Measurements from ENCODE around the gene MGAT3.

MGAT3 gene

GRCh38 chr22:39471381-39472141, 14.7 kb downstream of the MGAT3 start:
- no peak overlapping the region for H3K27ac ChIP-seq (ENCODE audit: low read depth, low read length)
- H3K4me1 ChIP-seq (ENCODE audit: control insufficient read depth, insufficient read depth, low read length): no peaks in the 10 kb centered on the region
- H3K9ac ChIP-seq (ENCODE audit: low read length): no peak overlapping the region
- no peaks in the 10 kb centered on the region for H3K36me3 ChIP-seq (ENCODE audit: control insufficient read depth, insufficient read depth, low read length)
- no peak overlapping the region for H3K4me3 ChIP-seq (ENCODE audit: low read length)
- H3K27me3 ChIP-seq (ENCODE audit: control insufficient read depth, insufficient read depth, low read length): peaks cover 4% of the 10 kb centered on the region

DNA sequence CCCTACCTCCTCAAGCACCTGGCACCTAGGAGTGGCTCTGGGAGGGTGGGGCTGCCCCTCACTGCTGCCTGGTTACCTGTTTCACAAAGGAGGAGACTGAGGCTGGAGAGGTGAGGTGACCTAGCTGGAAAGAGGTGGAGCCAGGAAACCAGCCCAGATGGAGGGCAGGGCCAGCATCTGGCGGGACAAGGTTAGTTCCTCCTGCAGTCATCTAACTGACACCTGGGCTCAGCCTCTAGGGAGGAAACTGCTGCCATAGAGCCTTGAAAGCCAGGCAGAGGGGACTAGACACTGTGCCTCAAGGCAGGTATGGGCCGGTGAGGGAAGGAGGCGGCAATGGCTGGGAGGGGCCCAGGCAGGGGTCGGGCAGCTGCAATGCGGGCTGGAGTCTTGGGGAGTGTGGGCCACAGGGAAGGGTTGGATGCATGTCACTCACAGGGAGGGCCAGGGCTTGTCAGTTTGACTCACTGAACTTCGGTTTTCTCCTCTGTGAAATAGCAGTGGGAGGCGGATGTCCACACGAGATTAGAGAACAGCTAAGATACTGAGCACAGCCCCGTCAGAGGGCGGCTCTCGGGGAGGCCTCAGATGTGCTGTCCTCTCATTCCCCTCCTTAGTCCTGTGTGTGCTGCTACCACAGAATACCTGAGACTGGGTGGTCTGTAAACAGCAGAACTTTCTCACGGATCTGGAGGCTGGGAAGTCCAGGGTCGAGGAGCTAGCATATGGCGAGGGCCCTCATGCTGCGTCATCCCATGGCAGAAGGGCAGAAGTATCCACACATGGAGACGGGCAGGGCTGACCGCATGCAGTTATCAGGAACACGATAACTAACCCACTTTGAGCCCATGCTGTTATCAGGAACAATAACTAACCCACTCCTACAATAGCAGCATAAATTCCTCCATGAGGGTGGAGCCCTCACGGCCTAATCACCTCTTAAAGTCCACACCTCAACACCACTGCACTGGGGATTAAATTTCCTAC, 16.1 kb downstream of the MGAT3 start:
- H3K36me3 ChIP-seq (ENCODE audit: control insufficient read depth, insufficient read depth, low read length): no peaks in the 10 kb centered on the region
- H3K9ac ChIP-seq (ENCODE audit: low read length): no peak overlapping the region
- H3K4me3 ChIP-seq (ENCODE audit: low read length): no peak overlapping the region
- peaks cover 4% of the 10 kb centered on the region for H3K27me3 ChIP-seq (ENCODE audit: control insufficient read depth, insufficient read depth, low read length)
- no peak overlapping the region for H3K27ac ChIP-seq (ENCODE audit: low read depth, low read length)
- no peaks in the 10 kb centered on the region for H3K4me1 ChIP-seq (ENCODE audit: control insufficient read depth, insufficient read depth, low read length)

DNA sequence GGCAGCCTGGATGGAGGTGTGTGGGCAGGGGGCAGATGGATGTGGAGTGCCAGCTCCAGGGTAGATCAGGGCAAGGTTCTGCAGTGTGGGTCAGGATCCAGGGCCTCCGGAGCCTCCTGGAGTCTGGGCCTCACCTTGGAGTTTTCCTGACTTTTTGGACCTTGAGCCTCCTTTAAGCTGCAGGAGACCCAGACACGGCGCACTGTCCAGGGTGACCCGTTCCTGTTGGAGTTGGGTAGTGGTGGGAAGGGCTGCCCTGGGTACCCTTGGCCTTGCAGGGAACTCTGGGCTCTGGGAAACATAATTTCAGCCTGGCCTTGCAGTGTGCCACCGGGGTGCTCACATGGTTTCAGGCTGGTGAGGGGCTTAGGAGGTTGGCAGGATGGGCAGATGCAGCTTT, 17.0 kb downstream of the MGAT3 start:
- Histone ChIP-seq H3K27me3 (ENCODE audit: control insufficient read depth, insufficient read depth, low read length) (peaks cover 4% of the 10 kb centered on the region), H3K9ac (ENCODE audit: low read length) (no peak overlapping the region), H3K4me3 (ENCODE audit: low read length) (no peak overlapping the region), H3K4me1 (ENCODE audit: control insufficient read depth, insufficient read depth, low read length) (no peaks in the 10 kb centered on the region), H3K36me3 (ENCODE audit: control insufficient read depth, insufficient read depth, low read length) (no peaks in the 10 kb centered on the region), H3K27ac (ENCODE audit: low read depth, low read length) (no peak overlapping the region)

GRCh38 chr22:39474351-39475111, 17.7 kb downstream of the MGAT3 start:
- no peaks in the 10 kb centered on the region for H3K27me3 ChIP-seq (ENCODE audit: control insufficient read depth, insufficient read depth, low read length)
- H3K9ac ChIP-seq (ENCODE audit: low read length): no peak overlapping the region
- no peaks in the 10 kb centered on the region for H3K36me3 ChIP-seq (ENCODE audit: control insufficient read depth, insufficient read depth, low read length)
- H3K4me3 ChIP-seq (ENCODE audit: low read length): no peak overlapping the region
- no peak overlapping the region for H3K27ac ChIP-seq (ENCODE audit: low read depth, low read length)
- H3K4me1 ChIP-seq (ENCODE audit: control insufficient read depth, insufficient read depth, low read length): no peaks in the 10 kb centered on the region

DNA sequence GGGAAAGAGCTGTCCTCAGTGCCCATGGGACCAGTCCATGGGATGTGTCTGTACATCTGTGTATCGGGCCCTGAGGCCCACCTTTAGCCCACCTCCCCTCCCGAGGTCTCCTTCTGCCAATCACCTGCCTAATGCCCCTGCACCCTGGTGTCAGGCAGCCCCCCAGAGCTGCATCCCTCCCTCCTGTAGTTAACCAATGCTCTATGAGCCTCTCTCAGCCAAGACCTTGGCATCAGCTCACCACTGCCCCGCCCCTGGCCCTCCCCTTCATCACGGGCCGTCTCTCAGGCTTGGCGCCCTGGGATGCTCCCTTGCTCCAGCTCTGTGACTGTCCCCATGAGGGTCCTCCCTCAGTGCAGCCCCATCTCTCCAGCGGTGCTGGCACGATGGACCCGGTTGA, 18.5 kb downstream of the MGAT3 start:
- no peak overlapping the region for H3K4me3 ChIP-seq (ENCODE audit: low read length)
- H3K9ac ChIP-seq (ENCODE audit: low read length): no peak overlapping the region
- H3K27ac ChIP-seq (ENCODE audit: low read depth, low read length): no peak overlapping the region
- H3K4me1 ChIP-seq (ENCODE audit: control insufficient read depth, insufficient read depth, low read length): no peaks in the 10 kb centered on the region
- H3K27me3 ChIP-seq (ENCODE audit: control insufficient read depth, insufficient read depth, low read length): no peaks in the 10 kb centered on the region
- H3K36me3 ChIP-seq (ENCODE audit: control insufficient read depth, insufficient read depth, low read length): no peaks in the 10 kb centered on the region

- Histone ChIP-seq H3K4me3 (ENCODE audit: low read length) (no peak overlapping the region), H3K27ac (ENCODE audit: low read depth, low read length) (no peak overlapping the region), H3K36me3 (ENCODE audit: control insufficient read depth, insufficient read depth, low read length) (no peaks in the 10 kb centered on the region), H3K27me3 (ENCODE audit: control insufficient read depth, insufficient read depth, low read length) (no peaks in the 10 kb centered on the region), H3K9ac (ENCODE audit: low read length) (no peak overlapping the region), H3K4me1 (ENCODE audit: control insufficient read depth, insufficient read depth, low read length) (no peaks in the 10 kb centered on the region)
Observed at GRCh38 chr22:39475902-39476301, 19.1 kb downstream of the MGAT3 start.

DNA sequence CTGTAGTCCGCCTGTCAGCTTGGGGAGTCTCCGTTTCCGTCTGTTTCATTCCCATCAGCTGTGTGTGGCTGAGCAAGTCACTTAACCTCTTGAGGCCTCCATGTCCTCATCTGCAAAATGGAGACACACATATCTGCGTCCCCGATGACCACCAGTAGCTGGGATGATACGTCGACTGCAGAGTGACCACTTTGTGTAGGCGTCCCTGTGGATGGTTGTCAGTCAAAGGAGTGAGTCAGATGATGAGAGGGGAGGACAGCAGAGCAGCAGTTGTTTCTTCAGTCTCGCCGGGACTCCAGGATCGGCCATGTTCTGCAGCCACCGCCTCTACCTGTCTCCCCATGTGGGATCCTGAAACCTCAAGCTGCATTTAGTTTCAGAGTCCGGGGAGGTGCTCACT, 19.9 kb downstream of the MGAT3 start:
- Histone ChIP-seq H3K4me3 (ENCODE audit: low read length) (no peak overlapping the region), H3K27me3 (ENCODE audit: control insufficient read depth, insufficient read depth, low read length) (no peaks in the 10 kb centered on the region), H3K9ac (ENCODE audit: low read length) (no peak overlapping the region), H3K27ac (ENCODE audit: low read depth, low read length) (no peak overlapping the region), H3K4me1 (ENCODE audit: control insufficient read depth, insufficient read depth, low read length) (no peaks in the 10 kb centered on the region), H3K36me3 (ENCODE audit: control insufficient read depth, insufficient read depth, low read length) (no peaks in the 10 kb centered on the region)

DNA sequence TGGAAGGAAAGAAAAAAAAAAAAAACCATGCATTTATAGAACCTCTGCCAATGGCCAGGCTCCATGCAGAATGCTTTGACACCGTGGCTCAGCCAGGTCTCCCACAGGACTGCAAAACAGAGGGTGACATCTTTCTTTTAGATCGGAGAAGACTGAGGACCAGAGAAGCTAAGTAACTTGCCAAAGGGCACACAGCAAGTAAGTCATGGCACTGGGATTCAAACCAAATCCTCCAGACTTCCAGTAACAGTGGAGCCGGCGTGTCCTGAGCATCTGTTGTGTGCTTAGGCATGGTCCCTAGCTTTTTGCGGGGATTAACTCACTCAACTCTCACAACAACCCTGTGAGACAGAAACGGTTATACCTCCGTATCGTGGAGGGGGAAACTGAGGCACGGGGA, 20.7 kb downstream of the MGAT3 start:
- no peak overlapping the region for H3K27ac ChIP-seq (ENCODE audit: low read depth, low read length)
- no peak overlapping the region for H3K9ac ChIP-seq (ENCODE audit: low read length)
- no peak overlapping the region for H3K4me3 ChIP-seq (ENCODE audit: low read length)
- no peaks in the 10 kb centered on the region for H3K27me3 ChIP-seq (ENCODE audit: control insufficient read depth, insufficient read depth, low read length)
- H3K4me1 ChIP-seq (ENCODE audit: control insufficient read depth, insufficient read depth, low read length): no peaks in the 10 kb centered on the region
- H3K36me3 ChIP-seq (ENCODE audit: control insufficient read depth, insufficient read depth, low read length): no peaks in the 10 kb centered on the region

GRCh38 chr22:39478441-39478850, 21.6 kb downstream of the MGAT3 start:
- H3K27me3 ChIP-seq (ENCODE audit: control insufficient read depth, insufficient read depth, low read length): no peaks in the 10 kb centered on the region
- H3K4me1 ChIP-seq (ENCODE audit: control insufficient read depth, insufficient read depth, low read length): no peaks in the 10 kb centered on the region
- H3K9ac ChIP-seq (ENCODE audit: low read length): no peak overlapping the region
- H3K27ac ChIP-seq (ENCODE audit: low read depth, low read length): no peak overlapping the region
- no peaks in the 10 kb centered on the region for H3K36me3 ChIP-seq (ENCODE audit: control insufficient read depth, insufficient read depth, low read length)
- no peak overlapping the region for H3K4me3 ChIP-seq (ENCODE audit: low read length)

- Histone ChIP-seq H3K4me3 (ENCODE audit: low read length) (no peak overlapping the region), H3K4me1 (ENCODE audit: control insufficient read depth, insufficient read depth, low read length) (no peaks in the 10 kb centered on the region), H3K27me3 (ENCODE audit: control insufficient read depth, insufficient read depth, low read length) (no peaks in the 10 kb centered on the region), H3K9ac (ENCODE audit: low read length) (no peak overlapping the region), H3K36me3 (ENCODE audit: control insufficient read depth, insufficient read depth, low read length) (no peaks in the 10 kb centered on the region), H3K27ac (ENCODE audit: low read depth, low read length) (no peak overlapping the region)
Observed at GRCh38 chr22:39479254-39479653, 22.4 kb downstream of the MGAT3 start.

DNA sequence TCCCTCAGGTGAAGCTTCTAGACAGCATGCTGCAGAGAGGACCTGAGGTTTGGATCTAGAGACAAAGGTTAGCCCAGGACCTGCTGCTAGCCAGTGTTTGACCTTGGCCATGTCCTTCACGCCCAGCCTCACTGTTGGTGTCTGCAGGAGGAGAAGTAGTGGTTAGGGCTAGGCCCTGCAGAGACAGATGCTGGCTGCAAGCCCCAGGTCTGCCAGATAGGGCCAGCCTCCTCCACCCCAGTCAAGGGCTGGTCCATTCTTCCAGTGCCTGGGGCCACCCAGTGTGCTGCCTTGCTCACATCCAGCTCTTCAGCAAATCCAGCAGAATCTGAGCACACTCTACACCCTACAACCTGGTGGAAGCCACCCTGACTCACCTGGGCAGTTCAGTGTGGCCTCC, 23.7 kb downstream of the MGAT3 start:
- Histone ChIP-seq H3K36me3 (ENCODE audit: control insufficient read depth, insufficient read depth, low read length) (no peaks in the 10 kb centered on the region), H3K27ac (ENCODE audit: low read depth, low read length) (no peak overlapping the region), H3K9ac (ENCODE audit: low read length) (no peak overlapping the region)

DNA sequence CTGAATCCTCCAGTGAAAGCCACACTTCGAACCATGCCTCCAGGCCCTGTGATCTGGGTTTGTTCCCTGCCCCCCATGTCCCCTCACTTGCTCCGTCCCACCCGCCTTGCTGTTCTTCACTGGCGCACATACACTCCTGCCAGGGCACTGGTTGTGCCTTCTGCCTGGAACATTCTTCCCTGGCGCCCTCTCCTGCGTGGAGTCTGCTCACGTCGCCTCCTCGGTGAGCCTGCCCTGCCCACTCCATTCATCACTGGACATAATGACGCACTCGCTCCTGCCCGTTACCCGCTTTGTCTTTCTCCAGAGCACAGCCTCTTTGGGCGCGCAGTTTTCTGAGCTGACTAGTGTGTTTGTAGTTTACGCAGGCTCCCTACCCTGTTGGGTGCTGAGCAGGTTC, 24.2 kb downstream of the MGAT3 start:
- Histone ChIP-seq H3K36me3 (ENCODE audit: control insufficient read depth, insufficient read depth, low read length) (no peaks in the 10 kb centered on the region), H3K4me3 (ENCODE audit: low read length) (no peak overlapping the region), H3K9ac (ENCODE audit: low read length) (no peak overlapping the region), H3K27me3 (ENCODE audit: control insufficient read depth, insufficient read depth, low read length) (no peaks in the 10 kb centered on the region), H3K4me1 (ENCODE audit: control insufficient read depth, insufficient read depth, low read length) (no peaks in the 10 kb centered on the region), H3K27ac (ENCODE audit: low read depth, low read length) (no peak overlapping the region)

More for the DNA sequence above, 23.7 kb downstream of the MGAT3 start:
- Histone ChIP-seq H3K4me1 (ENCODE audit: control insufficient read depth, insufficient read depth, low read length) (no peaks in the 10 kb centered on the region), H3K4me3 (ENCODE audit: low read length) (no peak overlapping the region), H3K27me3 (ENCODE audit: control insufficient read depth, insufficient read depth, low read length) (no peaks in the 10 kb centered on the region)
